Panc1 (cell line): ENCODE measurements around the gene GPR142. TPM values are rescaled to one million over a fixed set of nuclear protein-coding genes. Genes with fewer than 3 reads are reported as not detected.
A peak's percentile ranks its signal among the peaks of the same experiment; 100 is the strongest.

ENCODE experiments used
- ATAC-seq: fragments of 200-7000 bp; cut with Tn5 transposase; 2 replicates; pipeline ENCODE4 v1.9.1; 2020; ENCODE audit warnings: mild to moderate bottlenecking, moderate library complexity
- BruUV-seq: library from RNA; stranded (reverse); fragments of 400-500 nt; replicated peaks from 2 replicates; lab custom pipeline; 2021; lab: Mats Ljungman, UMichigan
- CTCF ChIA-PET: fragments of 300-600 bp; sonication (Branson Sonifier 250); formaldehyde crosslinking; loops from one replicate; lab custom pipeline; 2022; ENCODE audit warnings: antibody characterized with exemption; lab: Charles Lee
- POLR2A ChIA-PET: fragments of 300-600 bp; sonication (Branson Sonifier 250); formaldehyde crosslinking; loops from one replicate; lab custom pipeline; 2022; ENCODE audit warnings: antibody characterized with exemption; lab: Charles Lee
- DNase-seq: peaks from one replicate; pipeline ENCODE4 v3.0.0-alpha.2; 2010; ENCODE audit warnings: low read depth, low spot score
- H3K27ac ChIP-seq: 2 replicates; pipeline ENCODE4 v1.5.1; 2011; ENCODE audit warnings: mild to moderate bottlenecking, low read length, inconsistent platforms
- H3K27me3 ChIP-seq: fragments of 200-500 bp; sonication (Bioruptor generic); 2 replicates; pipeline ENCODE4 v1.6.0; 2014; ENCODE audit warnings: low read length, inconsistent platforms; ENCODE audit not compliant: control insufficient read depth, insufficient read depth
- H3K36me3 ChIP-seq: fragments of 200-500 bp; sonication (Bioruptor generic); 2 replicates; pipeline ENCODE4 v1.5.1; 2014; ENCODE audit warnings: inconsistent platforms, mild to moderate bottlenecking, low read length, moderate library complexity; ENCODE audit not compliant: control insufficient read depth, insufficient read depth
- H3K4me1 ChIP-seq: 2 replicates; pipeline ENCODE4 v1.5.1; 2011; ENCODE audit warnings: inconsistent platforms, mild to moderate bottlenecking, low read length, moderate library complexity; ENCODE audit not compliant: control insufficient read depth, insufficient read depth
- H3K4me3 ChIP-seq, 2 experiments: 2 replicates each; pipeline ENCODE4 v1.5.1; 2011 to 2012; ENCODE audit warnings: low read depth in 2 of 2, low read length in 2 of 2, mild to moderate bottlenecking in 2 of 2, inconsistent platforms in 1 of 2, moderate library complexity in 1 of 2
- H3K9me3 ChIP-seq: fragments of 200-500 bp; sonication (Bioruptor generic); 2 replicates; pipeline ENCODE4 v1.5.1; 2014; ENCODE audit warnings: low read depth, mild to moderate bottlenecking, inconsistent platforms, low read length, moderate library complexity; ENCODE audit not compliant: control insufficient read depth, insufficient read depth
- POLR2AphosphoS5 ChIP-seq: IDR thresholded peaks from 2 replicates; pipeline ENCODE4 v1.6.1; 2012; ENCODE audit warnings: mild to moderate bottlenecking, low read depth, low read length, moderate library complexity
- SIN3A ChIP-seq: IDR thresholded peaks from 2 replicates; pipeline ENCODE4 v1.6.1; 2012; ENCODE audit warnings: low read depth, mild to moderate bottlenecking, low read length, moderate library complexity, borderline replicate concordance; ENCODE audit not compliant: insufficient read depth
- TCF7L2 ChIP-seq: IDR thresholded peaks from 2 replicates; pipeline ENCODE4 v1.6.1; 2011; ENCODE audit warnings: mild to moderate bottlenecking, low read depth, low read length, inconsistent platforms
- in situ Hi-C: cut with HindIII; loops from 2 replicates; pipeline ENCODE4 v1.10.0; 2016; ENCODE audit warnings: low sequenced_read_pairs, low pct_unique_long_range_greater_than_20kb
- intact Hi-C: fragments of 100-400 bp; cut with micrococcal nuclease; formaldehyde crosslinking; loops from one replicate; pipeline ENCODE4 v1.10.0; 2022; ENCODE audit not compliant: unreplicated experiment
- total RNA-seq: library from RNA; stranded (reverse); gene quantifications from one replicate; pipeline ENCODE4 v1.2.1, GENCODE V29; 2021; ENCODE audit not compliant: unreplicated experiment
- TF ChIP-seq, protein P1 (sequence below): fragments of 450-650 bp; IDR thresholded peaks from 2 replicates; pipeline ENCODE4 v1.5.1; 2017; ENCODE audit warnings: mild to moderate bottlenecking
- TF ChIP-seq, protein P2 (sequence below), 2 experiments: IDR thresholded peaks; 2 replicates each; pipeline ENCODE4 v1.6.1; 2011 to 2012; ENCODE audit warnings: low read depth in 2 of 2, control low read depth in 1 of 2, low read length in 1 of 2, mild to moderate bottlenecking in 1 of 2, moderate library complexity in 1 of 2; ENCODE audit not compliant: insufficient read depth in 1 of 2

The GPR142 gene
- total RNA-seq, 1 experiment from 2014 or later = not detected

DNA sequence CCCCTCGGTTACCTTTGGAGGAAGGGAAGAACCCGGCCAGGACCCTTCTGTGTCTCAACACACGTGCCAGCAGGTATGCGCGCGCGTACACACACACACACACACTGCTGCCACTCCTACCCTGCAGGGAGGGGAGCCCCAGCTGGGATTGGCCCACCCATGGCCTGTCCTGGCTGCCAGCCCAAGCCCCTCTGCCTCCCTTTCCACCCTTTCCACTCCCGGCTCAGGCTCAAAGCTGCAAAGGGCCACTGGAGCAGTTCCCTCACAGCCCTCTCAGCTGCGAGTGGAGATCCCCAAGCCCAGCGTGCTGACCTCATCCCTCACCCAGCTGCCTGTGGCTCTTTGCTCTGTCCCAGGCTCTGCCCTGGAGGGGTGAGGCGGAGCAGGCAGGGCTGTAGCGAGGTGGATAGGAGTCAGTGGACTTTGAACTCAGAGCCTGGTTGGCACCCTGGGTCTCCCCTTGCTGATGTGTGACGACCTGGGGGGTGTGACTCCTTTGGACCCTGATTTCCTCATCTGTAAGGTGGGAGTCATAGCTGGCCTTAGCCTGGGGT, 26.8 kb upstream of the GPR142 start:
- Histone ChIP-seq H3K36me3 (no peaks in the 10 kb centered on the region), H3K4me3 (no peak overlapping the region), H3K9me3 (no peaks in the 10 kb centered on the region), H3K4me1 (no peaks in the 10 kb centered on the region), H3K27me3 (no peaks in the 10 kb centered on the region; the same call in 1 of the 2 replicates), H3K27ac (no peak overlapping the region)
- in situ Hi-C loops (no loop called here), intact Hi-C loops (no loop called here)
- BruUV-seq = no TSS peak
- DNase-seq (no peak), ATAC-seq (peak; percentile 54; the same call in 1 of the 2 replicates)
- POLR2A ChIA-PET = no interaction called here
- CTCF ChIA-PET = interaction anchor here (0.7 kb wide), 1 partner anchor 11 kb away, joined by 3 read pairs; no protein-coding TSS in a partner anchor
- no peak for TF ChIP-seq POLR2AphosphoS5

DNA sequence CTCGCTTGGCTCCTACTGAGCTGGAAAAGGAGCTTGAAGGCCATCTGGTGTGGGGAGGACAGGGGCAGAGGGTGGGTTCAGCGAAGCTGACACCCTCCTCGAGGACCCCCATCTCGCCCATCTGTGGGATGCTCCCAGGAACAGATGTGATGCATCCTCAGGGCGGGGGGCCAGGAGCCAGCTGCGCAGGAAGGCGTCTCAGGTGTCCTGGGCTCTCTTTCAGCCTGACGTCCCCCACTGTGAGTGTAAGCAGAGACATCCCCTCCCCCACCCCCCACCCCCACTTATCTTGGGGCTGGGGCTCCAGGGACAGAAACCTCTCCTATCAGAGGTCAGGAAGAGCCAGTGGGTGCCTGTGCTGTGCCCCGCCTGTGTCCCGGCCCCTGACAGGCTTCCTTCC, 25.1 kb upstream of the GPR142 start:
- no peak for ATAC-seq
- intact Hi-C loops = no loop called here

More for the DNA sequence above, 25.1 kb upstream of the GPR142 start:
- Histone ChIP-seq H3K9me3 (no peaks in the 10 kb centered on the region), H3K4me1 (no peaks in the 10 kb centered on the region), H3K36me3 (no peaks in the 10 kb centered on the region), H3K27ac (no peak overlapping the region), H3K4me3 (no peak overlapping the region), H3K27me3 (no peaks in the 10 kb centered on the region; the same call in 1 of the 2 replicates)
- TF ChIP-seq, protein P1, sequence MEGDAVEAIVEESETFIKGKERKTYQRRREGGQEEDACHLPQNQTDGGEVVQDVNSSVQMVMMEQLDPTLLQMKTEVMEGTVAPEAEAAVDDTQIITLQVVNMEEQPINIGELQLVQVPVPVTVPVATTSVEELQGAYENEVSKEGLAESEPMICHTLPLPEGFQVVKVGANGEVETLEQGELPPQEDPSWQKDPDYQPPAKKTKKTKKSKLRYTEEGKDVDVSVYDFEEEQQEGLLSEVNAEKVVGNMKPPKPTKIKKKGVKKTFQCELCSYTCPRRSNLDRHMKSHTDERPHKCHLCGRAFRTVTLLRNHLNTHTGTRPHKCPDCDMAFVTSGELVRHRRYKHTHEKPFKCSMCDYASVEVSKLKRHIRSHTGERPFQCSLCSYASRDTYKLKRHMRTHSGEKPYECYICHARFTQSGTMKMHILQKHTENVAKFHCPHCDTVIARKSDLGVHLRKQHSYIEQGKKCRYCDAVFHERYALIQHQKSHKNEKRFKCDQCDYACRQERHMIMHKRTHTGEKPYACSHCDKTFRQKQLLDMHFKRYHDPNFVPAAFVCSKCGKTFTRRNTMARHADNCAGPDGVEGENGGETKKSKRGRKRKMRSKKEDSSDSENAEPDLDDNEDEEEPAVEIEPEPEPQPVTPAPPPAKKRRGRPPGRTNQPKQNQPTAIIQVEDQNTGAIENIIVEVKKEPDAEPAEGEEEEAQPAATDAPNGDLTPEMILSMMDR = no peak
- TF ChIP-seq POLR2AphosphoS5 (no peak), SIN3A (no peak), TCF7L2 (no peak)
- TF ChIP-seq, protein P2, sequence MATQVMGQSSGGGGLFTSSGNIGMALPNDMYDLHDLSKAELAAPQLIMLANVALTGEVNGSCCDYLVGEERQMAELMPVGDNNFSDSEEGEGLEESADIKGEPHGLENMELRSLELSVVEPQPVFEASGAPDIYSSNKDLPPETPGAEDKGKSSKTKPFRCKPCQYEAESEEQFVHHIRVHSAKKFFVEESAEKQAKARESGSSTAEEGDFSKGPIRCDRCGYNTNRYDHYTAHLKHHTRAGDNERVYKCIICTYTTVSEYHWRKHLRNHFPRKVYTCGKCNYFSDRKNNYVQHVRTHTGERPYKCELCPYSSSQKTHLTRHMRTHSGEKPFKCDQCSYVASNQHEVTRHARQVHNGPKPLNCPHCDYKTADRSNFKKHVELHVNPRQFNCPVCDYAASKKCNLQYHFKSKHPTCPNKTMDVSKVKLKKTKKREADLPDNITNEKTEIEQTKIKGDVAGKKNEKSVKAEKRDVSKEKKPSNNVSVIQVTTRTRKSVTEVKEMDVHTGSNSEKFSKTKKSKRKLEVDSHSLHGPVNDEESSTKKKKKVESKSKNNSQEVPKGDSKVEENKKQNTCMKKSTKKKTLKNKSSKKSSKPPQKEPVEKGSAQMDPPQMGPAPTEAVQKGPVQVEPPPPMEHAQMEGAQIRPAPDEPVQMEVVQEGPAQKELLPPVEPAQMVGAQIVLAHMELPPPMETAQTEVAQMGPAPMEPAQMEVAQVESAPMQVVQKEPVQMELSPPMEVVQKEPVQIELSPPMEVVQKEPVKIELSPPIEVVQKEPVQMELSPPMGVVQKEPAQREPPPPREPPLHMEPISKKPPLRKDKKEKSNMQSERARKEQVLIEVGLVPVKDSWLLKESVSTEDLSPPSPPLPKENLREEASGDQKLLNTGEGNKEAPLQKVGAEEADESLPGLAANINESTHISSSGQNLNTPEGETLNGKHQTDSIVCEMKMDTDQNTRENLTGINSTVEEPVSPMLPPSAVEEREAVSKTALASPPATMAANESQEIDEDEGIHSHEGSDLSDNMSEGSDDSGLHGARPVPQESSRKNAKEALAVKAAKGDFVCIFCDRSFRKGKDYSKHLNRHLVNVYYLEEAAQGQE (IDR thresholded peaks at IDR 0.05; ENCODE audit: insufficient read depth in 1 of 2, low read depth in 2 of 2, low read length in 1 of 2) = no peak
- ChIA-PET CTCF (no interaction called here), POLR2A (no interaction called here)
- BruUV-seq = no TSS peak
- DNase-seq = no peak
- in situ Hi-C loops = no loop called here
